ENCODE measurements around the gene FBLN7. TPM values are rescaled to one million over a fixed set of nuclear protein-coding genes. Genes with fewer than 3 reads are reported as not detected.

FBLN7 gene
- 0.13 to 0.73 TPM (median 0.58 TPM) in 5 replicates for total RNA-seq (2022; extraction: Qiagen RNA extraction)

GRCh38 chr2:112138159-112139032 lies at the start of gene FBLN7:
Gene FBLN7, plus strand, starts transcription at chr2:112138385. Its CDS starts 271 bp downstream, at chr2:112138656.

Other genes with a start within 250 kb of the FBLN7 start
- gene MERTK, start 239.8 kb upstream of the FBLN7 start, total RNA-seq (2022; extraction: Qiagen RNA extraction): 1.9 to 3.0 TPM (median 2.0 TPM) in 5 replicates
- gene TMEM87B, start 83.1 kb upstream of the FBLN7 start, total RNA-seq (2022; extraction: Qiagen RNA extraction): 11.3 to 16.4 TPM (median 15.3 TPM) in 5 replicates
- gene ZC3H8, start 116.7 kb downstream of the FBLN7 start, total RNA-seq (2022; extraction: Qiagen RNA extraction): 12.6 to 16.1 TPM (median 13.2 TPM) in 5 replicates
- gene ZC3H6, start 137.2 kb downstream of the FBLN7 start, total RNA-seq (2022; extraction: Qiagen RNA extraction): 0.24 to 0.69 TPM (median 0.44 TPM) in 5 replicates

Data from A549 treated with Mapracorat at 1 μM for 4 hours (cell line).